HepG2 (cell line): Measurements from ENCODE around the gene CHCHD6. TPM values are rescaled to one million over a fixed set of nuclear protein-coding genes. Genes with fewer than 3 reads are reported as not detected.

Experiments used
- ATAC-seq: fragments of 200-7000 bp; cut with Tn5 transposase; 3 replicates; pipeline ENCODE4 v1.9.1; 2020; ENCODE audit warnings: mild to moderate bottlenecking, moderate library complexity
- BruUV-seq: library from RNA; stranded (reverse); fragments of 400-500 nt; replicated peaks from 2 replicates; lab custom pipeline; 2021; lab: Mats Ljungman, UMichigan
- CTCF ChIA-PET: fragments of 300-600 bp; formaldehyde crosslinking; extraction: SDS; loops from one replicate; lab custom pipeline; 2021; ENCODE audit warnings: low total read pairs, inconsistent platforms, low intra/inter-chr PET ratio; lab: Yijun Ruan, JAX
- POLR2A ChIA-PET: fragments of 350-600 bp; sonication (Branson Sonifier 250); formaldehyde crosslinking; loops from one replicate; lab custom pipeline; 2020; ENCODE audit warnings: antibody characterized with exemption, inconsistent platforms; lab: Yijun Ruan, JAX
- DNase-seq: peaks from one replicate; pipeline ENCODE4 v3.0.0-alpha.2; 2015; ENCODE audit warnings: low spot score
- FAIRE-seq: peaks from 3 replicates; lab custom pipeline; 2011; peaks lifted over from hg19 to GRCh38; lab: Jason Lieb, UNC
- H2AFZ ChIP-seq: one replicate; pipeline ENCODE4 v1.6.1; 2011; ENCODE audit warnings: low read length, inconsistent platforms
- H3K27ac ChIP-seq: fragments of 300-600 bp; 3 replicates; pipeline ENCODE4 v1.8.0; 2011; ENCODE audit warnings: mixed run types, mild to moderate bottlenecking, mixed read lengths, low read length, inconsistent platforms; ENCODE audit not compliant: insufficient read depth; ENCODE audit errors: extremely low read length
- H3K27me3 ChIP-seq, 2 experiments: fragments of 200-600 bp in 1 of 2; 2 replicates in 1 of 2; 3 replicates in 1 of 2; pipeline versions ENCODE4 v1.6.0 to v1.8.0; 2011; ENCODE audit warnings: low read length in 2 of 2, mild to moderate bottlenecking in 2 of 2, moderate library complexity in 2 of 2, inconsistent platforms in 1 of 2; ENCODE audit not compliant: insufficient read depth in 2 of 2, control insufficient read depth in 1 of 2
- H3K36me3 ChIP-seq, 2 experiments: fragments of 200-600 bp in 1 of 2; replicated peaks in 1 of 2; 2 replicates in 1 of 2; 3 replicates in 1 of 2; pipeline versions ENCODE4 v1.5.1 to v1.8.0; 2011; ENCODE audit warnings: low read length in 2 of 2, inconsistent platforms in 1 of 2; ENCODE audit not compliant: insufficient read depth in 2 of 2, control insufficient read depth in 1 of 2
- H3K4me1 ChIP-seq: 2 replicates; pipeline ENCODE4 v1.5.1; 2012; ENCODE audit warnings: low read length, inconsistent platforms; ENCODE audit not compliant: insufficient read depth
- H3K4me2 ChIP-seq: 2 replicates; pipeline ENCODE4 v1.6.0; 2011; ENCODE audit warnings: low read depth, low read length, inconsistent platforms
- H3K4me3 ChIP-seq, 3 experiments: fragments of 200-600 bp in 1 of 3; sonication (generic), shearing (Covaris generic) in 1 of 3; replicated peaks in 1 of 3; 2 replicates each; pipeline ENCODE4 v1.5.1; 2011 to 2016; ENCODE audit warnings: low read length in 3 of 3, inconsistent platforms in 2 of 3, low read depth in 2 of 3, mild to moderate bottlenecking in 2 of 3, control low read depth in 1 of 3, mixed read lengths in 1 of 3; ENCODE audit not compliant: insufficient read depth in 1 of 3
- H3K79me2 ChIP-seq: one replicate; pipeline ENCODE4 v1.6.1; 2011; ENCODE audit warnings: low read length, inconsistent platforms; ENCODE audit not compliant: insufficient read depth
- H3K9ac ChIP-seq: 2 replicates; pipeline ENCODE4 v1.6.0; 2011; ENCODE audit warnings: mild to moderate bottlenecking, low read depth, low read length, inconsistent platforms; ENCODE audit not compliant: insufficient read depth
- H3K9me3 ChIP-seq: 2 replicates; pipeline ENCODE4 v1.5.1; 2012; ENCODE audit warnings: mild to moderate bottlenecking, low read length
- H4K20me1 ChIP-seq: 2 replicates; pipeline ENCODE4 v1.6.0; 2011; ENCODE audit warnings: inconsistent platforms, mild to moderate bottlenecking, low read length, moderate library complexity; ENCODE audit not compliant: insufficient read depth
- HDAC1 ChIP-seq: sonication (generic); formaldehyde crosslinking; IDR thresholded peaks from 2 replicates; pipeline ENCODE4 v1.5.1; 2020; ENCODE audit warnings: mild to moderate bottlenecking, missing genetic modification reagents
- HIC2 ChIP-seq: sonication (generic); formaldehyde crosslinking; IDR thresholded peaks from 2 replicates; pipeline ENCODE4 v1.9.0; 2022; ENCODE audit warnings: low read depth, missing genetic modification reagents
- JUND ChIP-seq: sonication (generic); formaldehyde crosslinking; IDR thresholded peaks from 2 replicates; pipeline ENCODE4 v1.8.0; 2022; ENCODE audit warnings: mild to moderate bottlenecking, missing genetic modification reagents
- KLF9 ChIP-seq: IDR thresholded peaks from 2 replicates; pipeline ENCODE4 v1.6.1; 2016; ENCODE audit warnings: low read depth
- MAX ChIP-seq: IDR thresholded peaks from 2 replicates; pipeline ENCODE4 v1.6.1; 2012; ENCODE audit warnings: inconsistent platforms
- MYNN ChIP-seq: sonication (generic); formaldehyde crosslinking; IDR thresholded peaks from 2 replicates; pipeline ENCODE4 v1.4.0; 2020; ENCODE audit warnings: mild to moderate bottlenecking, low read depth, missing genetic modification reagents
- POLR2A ChIP-seq, 2 experiments: IDR thresholded peaks; 2 replicates each; pipeline ENCODE4 v1.6.1; 2011; ENCODE audit warnings: low read depth in 2 of 2, low read length in 2 of 2, mild to moderate bottlenecking in 1 of 2, moderate library complexity in 1 of 2; ENCODE audit not compliant: insufficient read depth in 1 of 2
- SNAPC4 ChIP-seq: sonication (generic); formaldehyde crosslinking; IDR thresholded peaks from 2 replicates; pipeline ENCODE4 v1.4.0; 2020; ENCODE audit warnings: mild to moderate bottlenecking, missing genetic modification reagents
- SYNCRIP ChIP-seq: fragments of 200-400 bp; formaldehyde crosslinking; IDR thresholded peaks from 2 replicates; pipeline ENCODE4 v1.6.1; 2018; ENCODE audit warnings: mild to moderate bottlenecking, low read depth, low read length; ENCODE audit not compliant: insufficient read depth
- ZNF160 ChIP-seq: sonication (generic); formaldehyde crosslinking; IDR thresholded peaks from 2 replicates; pipeline ENCODE4 v1.8.0; 2022; ENCODE audit warnings: mild to moderate bottlenecking, inconsistent platforms, missing genetic modification reagents
- ZNF282 ChIP-seq: fragments of 450-650 bp; IDR thresholded peaks from 2 replicates; pipeline ENCODE4 v1.6.1; 2018; ENCODE audit not compliant: partially characterized antibody
- ZNF607 ChIP-seq: sonication (generic); formaldehyde crosslinking; IDR thresholded peaks from 2 replicates; pipeline ENCODE4 v1.5.1; 2020; ENCODE audit warnings: missing genetic modification reagents, mild to moderate bottlenecking, borderline replicate concordance
- WGBS: methylation state at CpG from one replicate; pipeline ENCODE4 v1.1.6; 2017; ENCODE audit warnings: low lambda C conversion rate; 5-methylcytosine and 5-hydroxymethylcytosine counted together
- in situ Hi-C: cut with HindIII; loops from 2 replicates; pipeline ENCODE4 v1.10.0; 2017; ENCODE audit warnings: low pct_unique_long_range_greater_than_20kb; ENCODE audit not compliant: extremely low pct_ligation_motif_present
- intact Hi-C: fragments of 100-400 bp; cut with micrococcal nuclease; formaldehyde crosslinking; loops from one replicate; pipeline ENCODE4 v1.10.0; 2022; ENCODE audit not compliant: unreplicated experiment
- polyA plus RNA-seq, 8 experiments: library from polyadenylated mRNA; depleted of rRNA in 3 of 8; stranded (reverse) in 7 of 8; unstranded in 1 of 8; fragments of >200 nt; fragmentation: Illumina TruSeq in 4 of 8; extraction: Trizol in 4 of 8; gene quantifications; 2 replicates each; pipeline versions ENCODE4 v1.2.1 to v1.2.3, GENCODE V29; 2011 to 2016; ENCODE audit warnings: low read depth in 4 of 8, missing spikeins in 1 of 8, mixed read lengths in 1 of 8; ENCODE audit not compliant: insufficient read depth in 1 of 8
- total RNA-seq, 5 experiments: library from RNA; depleted of rRNA; stranded (reverse); fragments of >200 nt; fragmentation: Illumina TruSeq; extraction: Trizol; gene quantifications; 2 replicates each; pipeline ENCODE4 v1.2.3, GENCODE V29; 2016; ENCODE audit warnings: low read depth in 1 of 5
- TF ChIP-seq, protein P1 (sequence below): sonication (generic); formaldehyde crosslinking; IDR thresholded peaks from 2 replicates; pipeline ENCODE4 v1.5.0; 2020; ENCODE audit warnings: mild to moderate bottlenecking, missing genetic modification reagents
- TF ChIP-seq, protein P2 (sequence below): sonication (generic); formaldehyde crosslinking; IDR thresholded peaks from 2 replicates; pipeline ENCODE4 v1.8.0; 2022; ENCODE audit warnings: mild to moderate bottlenecking, missing genetic modification reagents

Gene CHCHD6
- total and polyA plus RNA-seq, 2 of the 13 experiments (the other 11 are each of a cell fraction or from before 2014, with no cell fraction given): 20.3 to 20.8 TPM

GRCh38 chr3:126955004-126955790 lies 251.2 kb downstream of the CHCHD6 start:
- POLR2A ChIA-PET: no interaction called here
- CTCF ChIA-PET: no interaction called here
- FAIRE-seq: no peak
- TF ChIP-seq ZNF607 (CRISPR knock-in tag) (no peak), JUND (CRISPR knock-in tag) (no peak), MAX (no peak), MYNN (CRISPR knock-in tag) (no peak), KLF9 (CRISPR knock-in tag) (no peak), HIC2 (CRISPR knock-in tag) (no peak), HDAC1 (CRISPR knock-in tag) (no peak), SNAPC4 (no peak), SYNCRIP (no peak), ZNF160 (CRISPR knock-in tag) (no peak), ZNF282 (no peak), POLR2A (IDR thresholded peaks at IDR 0.05; ENCODE audit: insufficient read depth in 1 of 2, low read depth in 2 of 2, low read length in 2 of 2) (no peak)
- TF ChIP-seq, protein P1, sequence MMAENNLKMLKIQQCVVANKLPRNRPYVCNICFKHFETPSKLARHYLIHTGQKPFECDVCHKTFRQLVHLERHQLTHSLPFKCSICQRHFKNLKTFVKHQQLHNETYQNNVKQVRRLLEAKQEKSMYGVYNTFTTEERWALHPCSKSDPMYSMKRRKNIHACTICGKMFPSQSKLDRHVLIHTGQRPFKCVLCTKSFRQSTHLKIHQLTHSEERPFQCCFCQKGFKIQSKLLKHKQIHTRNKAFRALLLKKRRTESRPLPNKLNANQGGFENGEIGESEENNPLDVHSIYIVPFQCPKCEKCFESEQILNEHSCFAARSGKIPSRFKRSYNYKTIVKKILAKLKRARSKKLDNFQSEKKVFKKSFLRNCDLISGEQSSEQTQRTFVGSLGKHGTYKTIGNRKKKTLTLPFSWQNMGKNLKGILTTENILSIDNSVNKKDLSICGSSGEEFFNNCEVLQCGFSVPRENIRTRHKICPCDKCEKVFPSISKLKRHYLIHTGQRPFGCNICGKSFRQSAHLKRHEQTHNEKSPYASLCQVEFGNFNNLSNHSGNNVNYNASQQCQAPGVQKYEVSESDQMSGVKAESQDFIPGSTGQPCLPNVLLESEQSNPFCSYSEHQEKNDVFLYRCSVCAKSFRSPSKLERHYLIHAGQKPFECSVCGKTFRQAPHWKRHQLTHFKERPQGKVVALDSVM (CRISPR knock-in tag): no peak
- TF ChIP-seq, protein P2, sequence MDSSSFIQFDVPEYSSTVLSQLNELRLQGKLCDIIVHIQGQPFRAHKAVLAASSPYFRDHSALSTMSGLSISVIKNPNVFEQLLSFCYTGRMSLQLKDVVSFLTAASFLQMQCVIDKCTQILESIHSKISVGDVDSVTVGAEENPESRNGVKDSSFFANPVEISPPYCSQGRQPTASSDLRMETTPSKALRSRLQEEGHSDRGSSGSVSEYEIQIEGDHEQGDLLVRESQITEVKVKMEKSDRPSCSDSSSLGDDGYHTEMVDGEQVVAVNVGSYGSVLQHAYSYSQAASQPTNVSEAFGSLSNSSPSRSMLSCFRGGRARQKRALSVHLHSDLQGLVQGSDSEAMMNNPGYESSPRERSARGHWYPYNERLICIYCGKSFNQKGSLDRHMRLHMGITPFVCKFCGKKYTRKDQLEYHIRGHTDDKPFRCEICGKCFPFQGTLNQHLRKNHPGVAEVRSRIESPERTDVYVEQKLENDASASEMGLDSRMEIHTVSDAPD (CRISPR knock-in tag): no peak

More at GRCh38 chr3:126955004-126955790, 251.2 kb downstream of the CHCHD6 start:
- intact Hi-C loops: no loop called here
- Histone ChIP-seq H3K9me3 (no peaks in the 10 kb centered on the region), H3K79me2 (no peaks in the 10 kb centered on the region), H4K20me1 (no peaks in the 10 kb centered on the region), H3K4me2 (no peak overlapping the region), H3K9ac (no peak overlapping the region), H2AFZ (no peak overlapping the region), H3K27ac (no peak overlapping the region), H3K27me3 (no peaks in the 10 kb centered on the region), H3K36me3 (0 out of 5 replicates have a peak, but pooled peaks cover 0 to 2% of the 10 kb centered on the region in 2 experiments), H3K4me1 (peaks cover 6% of the 10 kb centered on the region; the same call in 1 of the 2 replicates), H3K4me3 (no peak overlapping the region)
- DNase-seq (no peak), ATAC-seq (no peak)
- 94% methylated on average over 13 of the region's 15 CpGs for WGBS
- no TSS peak for BruUV-seq
- in situ Hi-C loops: no loop called here
